Measurements from ENCODE around the gene LRBA.

The LRBA gene

GRCh38 chr4:150256841-150257730 lies 758.0 kb downstream of the LRBA start:
- no peak for DNase-seq

DNA sequence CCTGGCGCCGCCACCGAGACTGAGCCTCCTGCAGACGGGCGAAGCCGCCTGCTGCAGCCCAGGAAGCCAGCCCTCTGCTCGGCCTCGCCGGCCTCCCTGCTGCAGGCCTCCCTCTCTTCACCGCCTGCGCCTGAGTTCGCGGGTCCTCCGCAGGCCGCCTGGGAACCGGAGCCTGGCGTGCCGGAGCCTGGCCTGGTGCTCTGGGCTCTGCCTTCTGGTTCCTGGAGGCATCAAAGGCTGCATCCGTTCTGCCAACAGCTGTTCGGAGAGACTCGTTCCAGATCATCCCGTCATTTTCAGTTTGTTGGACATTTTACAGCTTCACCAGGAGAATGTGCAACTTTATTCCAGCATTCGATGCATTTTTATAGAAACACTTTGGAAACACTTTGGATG lies 758.9 kb downstream of the LRBA start:
- DNase-seq, result no peak

DNA sequence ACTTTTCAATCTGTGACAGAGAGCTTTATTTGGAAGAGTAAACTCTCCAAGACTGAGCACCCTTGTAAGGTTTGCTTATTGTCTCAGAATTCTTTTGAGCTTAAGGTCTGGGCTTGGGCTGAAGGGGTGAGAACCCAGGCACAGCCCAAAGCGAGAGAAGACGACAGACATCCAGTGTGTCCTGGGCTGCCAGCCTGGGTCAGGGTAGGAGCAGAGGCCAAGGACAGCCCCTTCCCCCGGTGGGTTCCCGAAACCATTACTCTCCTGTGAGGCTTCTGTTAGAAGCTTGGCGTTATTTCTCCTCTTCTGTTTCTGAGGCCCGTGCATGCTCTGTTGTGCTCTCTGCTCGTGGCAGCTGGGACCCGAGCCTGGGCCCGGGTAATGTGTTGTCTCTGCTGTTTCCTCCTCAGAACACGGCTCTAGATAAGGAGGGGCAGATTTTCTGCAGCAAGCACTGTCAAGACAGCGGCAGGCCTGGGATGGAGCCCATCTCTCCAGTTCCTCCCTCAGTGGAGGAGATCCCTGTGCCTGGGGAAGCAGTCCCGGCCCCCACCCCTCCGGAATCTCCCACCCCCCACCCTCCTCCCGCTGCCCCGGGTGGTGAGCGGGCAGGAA lies 759.4 kb downstream of the LRBA start:
- no peak for DNase-seq

GRCh38 chr4:150253965-150254630 lies 761.0 kb downstream of the LRBA start:
- DNase-seq, result no peak

DNA sequence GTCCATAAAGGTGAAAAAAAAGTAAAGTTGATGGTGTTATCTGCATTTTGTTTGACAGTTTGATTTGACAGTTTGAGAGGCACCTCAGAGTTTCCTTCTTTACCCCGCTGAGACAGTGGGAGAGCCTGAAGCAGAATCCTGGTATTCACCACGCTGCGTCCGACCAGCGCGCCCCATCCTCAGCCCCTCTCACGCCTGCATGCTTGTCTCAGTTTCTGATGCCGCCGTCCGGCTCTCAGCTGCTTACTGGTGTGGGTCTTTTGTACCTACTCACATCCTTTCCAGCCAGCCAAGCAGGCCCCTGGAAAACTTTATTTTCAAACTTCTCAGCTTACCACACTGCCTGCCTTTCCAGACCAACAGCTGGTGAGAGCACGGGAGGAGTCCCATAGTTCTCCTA lies 761.7 kb downstream of the LRBA start:
- DNase-seq, result no peak

DNA sequence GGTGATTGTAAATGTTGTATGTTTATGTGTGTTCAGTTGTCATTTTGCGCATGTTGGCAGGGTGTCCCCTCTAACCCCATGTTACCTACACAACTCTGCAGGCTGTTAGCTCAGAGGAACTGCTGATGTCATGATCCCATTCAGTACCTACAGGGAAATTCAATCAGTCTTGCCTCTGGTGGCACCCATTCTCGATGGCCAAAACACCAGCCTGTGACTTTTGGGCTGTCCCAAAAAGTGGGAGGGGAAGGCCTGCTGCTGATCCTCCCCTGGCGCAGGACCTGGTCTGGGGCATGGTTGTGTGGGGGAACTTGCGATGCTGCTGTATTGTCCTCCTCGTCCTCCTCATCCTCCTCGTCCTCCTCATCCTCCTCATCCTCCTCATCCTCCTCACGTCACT lies 762.3 kb downstream of the LRBA start:
- no peak for DNase-seq

GRCh38 chr4:150252306-150252705 lies 762.8 kb downstream of the LRBA start:
- DNase-seq, result no peak

DNA sequence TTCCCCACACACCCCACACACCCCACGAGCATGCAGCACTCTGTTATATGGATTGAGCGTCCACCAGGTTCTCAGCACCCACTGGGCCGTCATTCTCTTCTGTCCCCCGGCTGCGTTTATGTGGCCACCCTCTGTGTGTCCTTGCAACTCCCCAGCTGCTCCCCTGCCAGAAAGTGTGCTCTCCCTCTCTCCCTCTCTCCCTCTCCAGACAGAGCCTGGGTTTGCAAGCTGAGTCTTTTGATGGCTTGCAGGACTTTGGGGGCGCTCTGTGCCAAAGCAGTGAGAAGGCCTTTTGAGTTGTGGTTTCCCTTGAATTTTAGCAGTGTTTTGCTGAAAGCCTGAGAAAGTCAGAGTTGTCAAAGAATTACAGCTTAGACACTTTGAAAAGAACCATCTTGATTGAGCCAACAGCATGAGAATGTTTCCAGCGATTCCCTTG lies 763.3 kb downstream of the LRBA start:
- DNase-seq, result no peak

DNA sequence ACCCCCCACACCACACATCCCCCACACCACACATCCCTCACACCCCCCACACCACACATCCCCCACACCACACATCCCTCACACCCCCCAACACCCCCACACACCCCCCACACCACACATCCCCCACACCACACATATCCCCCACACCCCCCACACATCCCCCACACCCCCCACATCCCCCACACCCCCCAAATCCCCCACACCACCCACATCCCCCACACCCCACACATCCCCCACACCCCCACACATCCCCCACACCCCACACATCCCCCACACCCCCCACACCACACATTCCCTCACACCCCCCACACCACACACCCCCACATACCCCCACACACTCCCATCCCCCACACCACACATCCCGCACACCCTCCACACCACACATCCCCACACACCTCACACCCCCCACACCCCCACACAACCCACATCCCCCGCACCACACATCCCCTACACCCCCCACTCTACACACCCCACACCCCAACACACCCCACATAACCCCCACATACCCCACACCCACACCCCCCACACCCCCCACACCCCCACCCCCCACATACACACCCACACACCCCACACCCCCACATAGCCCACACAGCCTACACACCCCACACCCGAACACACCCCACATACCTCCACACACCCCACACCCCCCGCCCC lies 764.0 kb downstream of the LRBA start:
- DNase-seq, result no peak

DNA sequence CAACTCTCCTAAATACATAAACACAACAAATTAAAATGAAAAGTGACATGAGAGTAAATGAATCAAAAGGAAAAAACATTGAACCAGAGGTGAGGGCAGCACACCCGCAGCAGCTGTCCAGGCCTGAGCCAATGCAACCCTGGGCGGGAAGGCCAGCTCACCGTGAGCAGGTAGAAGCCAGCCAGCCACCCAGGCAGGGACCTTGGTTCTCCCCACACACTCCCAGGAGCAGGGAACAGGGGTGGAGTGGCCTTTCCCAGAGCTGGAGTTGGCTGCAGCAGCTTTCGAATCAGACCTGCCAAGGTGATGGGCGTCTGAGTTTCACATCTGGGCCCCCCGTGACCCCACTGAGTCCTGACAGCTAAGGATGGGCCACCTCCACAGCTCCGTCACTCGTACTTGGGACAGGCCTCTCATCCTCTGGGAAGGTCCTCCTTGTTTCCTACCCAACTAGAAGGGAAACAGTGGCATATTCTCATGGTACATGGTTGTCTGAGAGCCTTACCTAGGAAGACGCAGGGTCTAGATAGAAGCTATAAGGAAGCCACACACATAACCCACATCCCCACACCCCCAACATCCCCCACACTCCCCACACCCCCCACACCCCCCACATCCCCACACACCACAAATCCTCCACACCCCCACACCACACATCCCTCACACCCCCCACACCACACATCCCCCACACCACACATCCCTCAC lies 764.6 kb downstream of the LRBA start:
- DNase-seq, result no peak

DNA sequence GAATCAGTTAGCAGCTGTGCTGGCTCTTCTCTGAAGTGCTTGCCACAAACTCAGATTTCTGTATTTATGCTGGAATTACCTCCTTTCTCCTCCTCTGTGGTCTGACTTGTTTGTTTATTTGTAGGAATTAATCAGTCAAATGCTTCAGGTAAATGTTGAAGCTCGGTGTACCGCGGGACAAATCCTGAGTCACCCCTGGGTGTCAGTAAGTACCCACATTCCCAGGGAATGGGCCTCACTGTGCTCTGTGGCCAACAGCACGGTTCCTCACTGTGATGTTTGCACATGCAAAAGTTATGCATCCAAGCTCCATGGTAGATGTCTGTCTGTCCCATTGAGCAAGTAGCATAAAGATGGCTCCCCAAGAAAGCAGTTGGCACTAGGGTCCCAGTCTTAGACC lies 766.9 kb downstream of the LRBA start:
- DNase-seq, result peak; percentile 2

- no peak for DNase-seq
These were observed 767.9 kb downstream of the LRBA start for GRCh38 chr4:150247184-150247583.

DNA sequence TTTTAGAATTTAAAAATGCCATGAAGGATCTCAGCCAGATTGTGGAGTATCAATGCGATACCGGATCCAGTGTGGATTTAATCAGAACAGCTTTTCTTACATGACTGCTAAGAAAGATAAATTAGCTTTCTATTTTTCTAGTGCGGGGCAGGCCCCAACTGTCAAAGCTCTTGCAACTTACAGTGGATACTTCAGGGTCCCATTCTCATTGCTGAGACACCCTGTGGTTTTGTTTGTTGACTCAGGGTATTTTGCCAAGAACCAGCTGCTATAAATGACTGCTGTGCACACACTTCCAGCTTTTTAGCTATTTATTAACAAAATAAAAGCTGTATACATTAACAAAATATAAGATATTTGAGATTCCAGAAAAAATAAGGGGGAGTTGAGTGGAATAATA lies 770.5 kb downstream of the LRBA start:
- peak; percentile 13 for DNase-seq

DNA sequence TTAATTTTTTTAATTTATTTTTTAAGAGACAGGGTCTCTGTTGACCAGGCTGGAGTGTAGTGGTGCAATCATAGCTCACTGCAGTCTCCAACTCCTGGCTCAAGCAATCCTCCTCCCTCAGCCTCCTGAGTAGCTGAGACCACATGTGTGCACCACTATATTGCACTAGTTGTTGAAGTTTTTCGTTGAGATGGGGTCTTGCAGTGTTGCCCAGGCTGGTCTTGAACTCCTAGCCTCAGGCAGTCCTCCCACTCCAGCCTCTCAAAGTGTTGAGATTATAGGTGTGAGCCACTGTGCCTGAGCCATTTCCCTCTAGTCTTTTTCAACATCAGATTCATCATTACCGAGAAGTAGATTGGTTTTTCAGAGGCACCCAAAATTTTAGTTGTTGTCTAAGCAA lies 771.2 kb downstream of the LRBA start:
- no peak for DNase-seq

GRCh38 chr4:150242820-150243458 lies 772.1 kb downstream of the LRBA start:
- DNase-seq, result peak; percentile 62

GRCh38 chr4:150240011-150240410 lies 775.1 kb downstream of the LRBA start:
- DNase-seq, result no peak

DNA sequence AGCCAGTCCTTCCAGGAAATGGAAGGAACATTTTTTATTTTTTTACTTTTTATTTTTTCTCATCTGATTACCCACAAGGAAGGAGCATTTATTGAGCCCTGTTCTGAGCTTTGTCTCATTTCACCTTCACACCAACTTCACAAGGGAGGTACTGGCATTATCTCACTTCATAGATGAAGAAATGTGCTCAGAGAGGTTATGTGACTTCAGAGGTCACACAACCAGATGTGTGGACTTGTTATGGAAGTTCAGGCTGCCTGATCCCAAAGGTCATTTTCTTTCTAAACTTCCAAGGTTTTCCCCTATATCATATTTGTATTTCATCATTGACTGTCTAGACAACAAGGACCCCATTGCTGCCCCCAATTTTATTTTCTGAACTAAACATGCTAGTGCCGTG lies 776.5 kb downstream of the LRBA start:
- no peak for DNase-seq

DNA sequence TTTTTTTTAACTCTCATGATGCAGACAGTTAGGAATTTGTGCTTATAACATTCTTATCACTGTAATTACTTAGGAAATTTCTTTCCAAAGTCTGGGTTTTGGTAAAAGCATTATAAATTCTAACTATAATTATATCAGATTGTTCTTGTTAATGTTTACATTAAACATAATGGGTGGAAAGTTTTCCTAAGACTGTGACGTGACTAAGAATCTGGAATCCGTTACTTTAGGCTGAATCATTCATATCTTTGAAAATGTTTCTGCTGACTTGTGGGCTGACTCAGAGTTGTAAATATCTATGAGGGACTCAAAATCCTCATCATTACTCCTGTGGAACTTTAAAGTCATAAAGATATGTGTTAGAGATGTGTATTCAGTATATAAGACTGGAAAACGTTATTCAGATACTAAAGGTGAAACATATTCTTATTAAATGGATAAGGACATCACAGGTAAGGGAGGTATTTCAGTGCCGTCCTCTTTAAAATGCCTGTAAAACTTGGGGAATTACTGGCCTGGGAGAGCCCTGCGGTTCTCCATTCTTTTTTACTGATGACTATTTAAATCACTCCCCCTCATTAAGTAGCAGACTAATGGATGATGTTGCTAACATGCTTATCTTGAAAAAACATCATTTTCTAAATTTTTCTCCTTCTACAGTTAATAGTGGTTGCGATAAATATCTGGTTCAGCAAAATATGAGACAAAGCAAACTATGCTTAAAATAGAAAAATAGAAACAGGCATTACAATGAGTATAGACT lies 777.8 kb downstream of the LRBA start:
- no peak for DNase-seq

DNA sequence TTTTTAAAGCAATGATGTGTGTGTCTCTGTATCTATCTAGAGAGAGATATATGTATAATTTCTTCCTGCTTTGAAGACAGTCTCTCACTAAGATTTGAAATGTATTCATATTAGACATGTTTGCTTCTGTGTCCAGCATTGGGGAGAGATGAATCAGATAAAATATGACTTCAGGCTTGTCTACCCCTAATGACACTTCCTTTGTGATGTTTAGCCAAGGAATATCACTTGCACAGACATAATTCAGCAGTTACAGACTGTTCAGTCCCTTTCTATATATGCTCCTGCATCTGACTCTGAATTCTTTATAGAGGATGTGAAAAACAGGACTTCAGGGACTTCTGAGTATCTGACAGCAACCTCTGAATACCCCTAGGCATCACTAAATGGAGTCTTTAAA lies 778.5 kb downstream of the LRBA start:
- no peak for DNase-seq

DNA sequence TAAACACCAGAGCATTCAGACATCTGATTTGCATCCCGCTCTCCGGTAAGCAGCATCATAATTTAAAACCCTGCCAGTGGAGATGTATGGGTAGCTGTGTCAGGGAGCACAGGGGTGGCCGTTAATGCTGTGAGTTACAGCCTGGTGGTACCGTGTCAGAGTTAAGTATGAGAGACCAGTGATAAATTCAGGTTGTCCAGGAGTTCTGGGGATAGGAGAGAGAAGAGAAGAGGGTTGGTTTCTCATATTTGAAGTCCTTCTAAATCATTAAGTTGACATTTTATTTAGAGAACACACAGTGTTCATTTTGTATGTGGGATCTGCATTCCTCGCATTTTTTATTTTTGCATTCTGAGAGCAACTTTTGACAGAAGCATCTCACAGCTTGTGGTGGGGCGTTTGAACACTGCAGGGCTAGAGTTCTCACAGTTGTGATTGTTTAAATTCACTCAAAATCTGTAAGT lies 779.2 kb downstream of the LRBA start:
- DNase-seq, result no peak

DNA sequence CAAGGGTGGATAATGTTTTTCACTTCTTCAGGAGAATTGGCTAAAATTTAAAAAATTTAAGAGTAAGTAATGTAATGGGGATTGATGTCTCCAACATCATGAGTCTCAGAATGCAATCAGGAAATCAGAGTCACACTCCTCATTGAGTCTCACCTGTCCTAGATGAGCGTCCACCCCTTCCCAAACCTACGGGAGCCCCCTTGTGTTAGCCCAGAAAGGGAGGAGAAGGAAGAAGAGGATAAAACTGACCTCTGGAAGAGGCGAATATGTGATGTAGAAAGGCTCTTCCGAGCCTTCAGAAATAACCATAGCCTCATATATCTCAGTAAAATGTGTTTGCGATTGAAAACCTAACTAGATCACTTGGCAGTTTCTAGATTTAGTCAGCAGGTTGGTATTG lies 779.8 kb downstream of the LRBA start:
- DNase-seq, result no peak
